Ureter (tissue), 1 donor: ENCODE measurements around the gene MOGAT3. TPM values are rescaled to one million over a fixed set of nuclear protein-coding genes. Genes with fewer than 3 reads are reported as not detected.
A peak's percentile ranks its signal among the peaks of the same experiment; 100 is the strongest.

ENCODE experiments used
- DNase-seq: peaks from one replicate; pipeline ENCODE4 v3.0.0-alpha.2; 2020; ENCODE audit warnings: low spot score
- total RNA-seq: library from RNA; stranded (reverse); gene quantifications from one replicate; pipeline ENCODE4 v1.2.4, GENCODE V29; 2023
- donor health status: DM: yes; HTN: yes; CAD: no.

The MOGAT3 gene
- total RNA-seq, 1 donor from 2014 or later = not detected

- DNase-seq = no peak
Measured at GRCh38 chr7:101233907-101234547, 33.2 kb upstream of the MOGAT3 start.

- peak; percentile 68 for DNase-seq
Measured at GRCh38 chr7:101232141-101232850, 31.5 kb upstream of the MOGAT3 start.

GRCh38 chr7:101231644-101232043, 30.8 kb upstream of the MOGAT3 start:
- DNase-seq = no peak

- DNase-seq = no peak
Measured at GRCh38 chr7:101226721-101227120, 25.9 kb upstream of the MOGAT3 start.

- DNase-seq = no peak
Measured at GRCh38 chr7:101225650-101226049, 24.8 kb upstream of the MOGAT3 start.

GRCh38 chr7:101223528-101223927, 22.7 kb upstream of the MOGAT3 start:
- no peak for DNase-seq

GRCh38 chr7:101222275-101222830, 21.5 kb upstream of the MOGAT3 start:
- DNase-seq = no peak

GRCh38 chr7:101220295-101220694, 19.5 kb upstream of the MOGAT3 start:
- no peak for DNase-seq

GRCh38 chr7:101218236-101219125, 17.6 kb upstream of the MOGAT3 start:
- DNase-seq = no peak

GRCh38 chr7:101217388-101218235, 16.8 kb upstream of the MOGAT3 start, which contains the start of the genes PLOD3 and ZNHIT1:
Gene PLOD3 (minus strand): TSS chr7:101217581. CDS start chr7:101217274, 307 bp downstream.
Gene ZNHIT1 (plus strand): TSS chr7:101218165. CDS start chr7:101218196, 31 bp downstream.
- peak; percentile 97 for DNase-seq

- no peak for DNase-seq
Measured at GRCh38 chr7:101216860-101217387, 16.1 kb upstream of the MOGAT3 start.

- DNase-seq = no peak
Measured at GRCh38 chr7:101216001-101216859, 15.4 kb upstream of the MOGAT3 start.

GRCh38 chr7:101212014-101212413, 11.2 kb upstream of the MOGAT3 start:
- no peak for DNase-seq

- DNase-seq = no peak
Measured at GRCh38 chr7:101211501-101211900, 10.7 kb upstream of the MOGAT3 start.

GRCh38 chr7:101210143-101210542, 9.3 kb upstream of the MOGAT3 start:
- DNase-seq = no peak

GRCh38 chr7:101208794-101209193, 8.0 kb upstream of the MOGAT3 start:
- no peak for DNase-seq

GRCh38 chr7:101207459-101207858, 6.6 kb upstream of the MOGAT3 start:
- DNase-seq = no peak

GRCh38 chr7:101206665-101207042, 5.8 kb upstream of the MOGAT3 start:
- DNase-seq = no peak

GRCh38 chr7:101205901-101206664, 5.2 kb upstream of the MOGAT3 start:
- DNase-seq = no peak
